A673 (cell line): ENCODE data around the gene CHN1. TPM values are rescaled to one million over a fixed set of nuclear protein-coding genes. Genes with fewer than 3 reads are reported as not detected.

Experiments
- BruUV-seq: library from RNA; stranded (reverse); fragments of 400-500 nt; replicated peaks from 2 replicates; lab custom pipeline; 2021; lab: Mats Ljungman, UMichigan
- CTCF ChIA-PET: fragments of 300-600 bp; sonication (Branson Sonifier 250); formaldehyde crosslinking; loops from one replicate; lab custom pipeline; 2022; ENCODE audit warnings: antibody characterized with exemption; lab: Charles Lee
- POLR2A ChIA-PET: fragments of 300-600 bp; sonication (Branson Sonifier 250); formaldehyde crosslinking; loops from one replicate; lab custom pipeline; 2022; ENCODE audit warnings: antibody characterized with exemption; ENCODE audit not compliant: low non-redundant PET; lab: Charles Lee
- DNase-seq: peaks from one replicate; pipeline ENCODE4 v3.0.0-alpha.2; 2015; ENCODE audit warnings: low spot score
- H3K27ac ChIP-seq: fragments of 200-600 bp; sonication (generic); 2 replicates; pipeline ENCODE4 v1.5.1; 2016; ENCODE audit warnings: mixed run types, low read depth, mild to moderate bottlenecking, mixed read lengths, antibody characterized with exemption, low read length; ENCODE audit not compliant: poor library complexity, severe bottlenecking
- H3K27me3 ChIP-seq: fragments of 200-600 bp; sonication (generic); replicated peaks from 2 replicates; pipeline ENCODE4 v1.6.1; 2017; ENCODE audit warnings: mixed run types, low read depth, mild to moderate bottlenecking, mixed read lengths, antibody characterized with exemption, low read length; ENCODE audit not compliant: insufficient read depth, poor library complexity
- H3K36me3 ChIP-seq: fragments of 200-600 bp; sonication (generic); 2 replicates; pipeline ENCODE4 v1.6.1; 2016; ENCODE audit warnings: mixed run types, mild to moderate bottlenecking, mixed read lengths, antibody characterized with exemption, low read length; ENCODE audit not compliant: insufficient read depth, poor library complexity, severe bottlenecking
- H3K4me1 ChIP-seq: fragments of 200-600 bp; sonication (generic); 2 replicates; pipeline ENCODE4 v1.6.1; 2017; ENCODE audit warnings: mixed run types, mild to moderate bottlenecking, mixed read lengths, antibody characterized with exemption, low read length; ENCODE audit not compliant: insufficient read depth, poor library complexity, severe bottlenecking
- H3K4me3 ChIP-seq: fragments of 200-600 bp; sonication (generic); 2 replicates; pipeline ENCODE4 v1.5.1; 2016; ENCODE audit warnings: low read depth, mixed run types, mild to moderate bottlenecking, mixed read lengths, low read length; ENCODE audit not compliant: poor library complexity, severe bottlenecking
- H3K9me3 ChIP-seq: fragments of 200-600 bp; sonication (generic); 2 replicates; pipeline ENCODE4 v1.6.1; 2016; ENCODE audit warnings: mixed run types, low read depth, mild to moderate bottlenecking, mixed read lengths, antibody characterized with exemption, low read length; ENCODE audit not compliant: poor library complexity, severe bottlenecking
- EZH2 ChIP-seq: fragments of 200-600 bp; sonication (generic); IDR thresholded peaks from 2 replicates; pipeline ENCODE4 v1.6.1; 2017; ENCODE audit warnings: borderline replicate concordance, low read depth, mild to moderate bottlenecking, mixed read lengths, antibody characterized with exemption, low read length; ENCODE audit not compliant: poor library complexity, severe bottlenecking
- intact Hi-C: fragments of 100-400 bp; cut with micrococcal nuclease; formaldehyde crosslinking; loops from one replicate; pipeline ENCODE4 v1.10.0; 2022; ENCODE audit not compliant: unreplicated experiment
- total RNA-seq: library from RNA; stranded (reverse); gene quantifications from 2 replicates; pipeline ENCODE4 v1.2.3, GENCODE V29; 2021
- TF ChIP-seq, protein P1 (sequence below): fragments of 300-800, 200-600 bp; sonication (generic); conservative IDR thresholded peaks from 2 replicates; pipeline ENCODE4 v1.5.1; 2017; ENCODE audit warnings: low read depth, mild to moderate bottlenecking, antibody characterized with exemption, low read length, moderate library complexity, mixed read lengths

Gene CHN1
- total RNA-seq, 1 experiment from 2014 or later: 11.3 TPM

DNA sequence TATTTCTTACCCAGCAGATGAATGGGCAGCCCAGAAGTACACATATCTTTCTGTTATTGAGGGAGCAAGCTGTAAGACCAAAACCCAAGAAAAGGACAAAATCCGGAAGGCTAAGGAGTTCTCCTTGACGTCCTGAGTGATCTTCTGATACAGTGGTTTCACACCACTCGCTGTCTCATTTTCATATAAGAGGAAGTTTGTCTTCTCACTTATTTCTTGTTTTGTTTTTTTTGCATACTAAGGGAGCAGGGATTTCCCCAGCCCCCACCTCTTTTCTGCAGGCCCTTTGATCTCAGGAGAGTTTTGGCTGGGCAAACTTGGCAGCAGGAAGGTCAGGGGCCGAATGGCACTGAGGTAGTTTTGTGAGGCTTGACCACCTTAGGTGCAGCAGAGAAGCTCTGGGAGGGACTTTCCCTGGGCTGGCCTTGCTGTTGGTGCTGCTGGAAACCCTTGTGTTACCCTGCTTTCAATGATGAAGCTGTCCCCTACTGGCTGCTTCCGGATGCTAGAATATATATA, 254.2 kb downstream of the CHN1 start:
- H3K9me3 ChIP-seq: no peaks in the 10 kb centered on the region
- H3K27ac ChIP-seq: no peak overlapping the region
- intact Hi-C loops: no loop called here
- POLR2A ChIA-PET: no interaction called here
- no TSS peak for BruUV-seq
- no peaks in the 10 kb centered on the region for H3K4me1 ChIP-seq
- no peak overlapping the region for H3K4me3 ChIP-seq
- CTCF ChIA-PET: no interaction called here
- no peak for TF ChIP-seq EZH2
- TF ChIP-seq, protein P1, sequence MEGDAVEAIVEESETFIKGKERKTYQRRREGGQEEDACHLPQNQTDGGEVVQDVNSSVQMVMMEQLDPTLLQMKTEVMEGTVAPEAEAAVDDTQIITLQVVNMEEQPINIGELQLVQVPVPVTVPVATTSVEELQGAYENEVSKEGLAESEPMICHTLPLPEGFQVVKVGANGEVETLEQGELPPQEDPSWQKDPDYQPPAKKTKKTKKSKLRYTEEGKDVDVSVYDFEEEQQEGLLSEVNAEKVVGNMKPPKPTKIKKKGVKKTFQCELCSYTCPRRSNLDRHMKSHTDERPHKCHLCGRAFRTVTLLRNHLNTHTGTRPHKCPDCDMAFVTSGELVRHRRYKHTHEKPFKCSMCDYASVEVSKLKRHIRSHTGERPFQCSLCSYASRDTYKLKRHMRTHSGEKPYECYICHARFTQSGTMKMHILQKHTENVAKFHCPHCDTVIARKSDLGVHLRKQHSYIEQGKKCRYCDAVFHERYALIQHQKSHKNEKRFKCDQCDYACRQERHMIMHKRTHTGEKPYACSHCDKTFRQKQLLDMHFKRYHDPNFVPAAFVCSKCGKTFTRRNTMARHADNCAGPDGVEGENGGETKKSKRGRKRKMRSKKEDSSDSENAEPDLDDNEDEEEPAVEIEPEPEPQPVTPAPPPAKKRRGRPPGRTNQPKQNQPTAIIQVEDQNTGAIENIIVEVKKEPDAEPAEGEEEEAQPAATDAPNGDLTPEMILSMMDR: peak; percentile 21; the same call in 1 of the 2 replicates
- DNase-seq: no peak
- H3K36me3 ChIP-seq: no peaks in the 10 kb centered on the region
- H3K27me3 ChIP-seq: peaks cover 3% of the 10 kb centered on the region

DNA sequence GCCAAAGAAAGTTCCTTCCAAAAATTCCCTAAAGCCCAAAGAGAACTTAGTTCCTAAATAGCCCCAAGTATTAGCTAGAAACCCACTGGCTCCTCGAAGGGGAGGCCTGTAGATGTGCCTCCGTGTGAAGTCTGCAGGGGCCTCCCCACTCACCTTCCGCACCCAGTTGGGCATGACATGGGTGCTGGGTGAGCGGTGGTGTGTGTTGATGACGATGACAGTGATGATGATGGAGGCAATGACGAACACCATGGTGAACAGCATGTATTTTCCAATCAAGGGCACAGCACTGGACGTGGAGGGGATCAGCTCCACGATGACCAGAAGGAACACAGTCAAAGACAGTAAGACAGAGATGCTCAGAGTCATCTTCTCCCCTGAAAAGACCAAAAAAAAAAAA, 255.4 kb downstream of the CHN1 start:
- Histone ChIP-seq H3K27ac (no peak overlapping the region), H3K4me1 (no peaks in the 10 kb centered on the region), H3K9me3 (no peaks in the 10 kb centered on the region), H3K27me3 (peaks cover 3% of the 10 kb centered on the region), H3K4me3 (no peak overlapping the region), H3K36me3 (no peaks in the 10 kb centered on the region)
- ChIA-PET CTCF (no interaction called here), POLR2A (no interaction called here)
- no TSS peak for BruUV-seq
- intact Hi-C loops: loop anchor here (2.0 kb wide), 1 partner anchor 235 kb away; no protein-coding TSS in a partner anchor
- no peak for DNase-seq
- TF ChIP-seq, protein P1: no peak
- no peak for TF ChIP-seq EZH2

DNA sequence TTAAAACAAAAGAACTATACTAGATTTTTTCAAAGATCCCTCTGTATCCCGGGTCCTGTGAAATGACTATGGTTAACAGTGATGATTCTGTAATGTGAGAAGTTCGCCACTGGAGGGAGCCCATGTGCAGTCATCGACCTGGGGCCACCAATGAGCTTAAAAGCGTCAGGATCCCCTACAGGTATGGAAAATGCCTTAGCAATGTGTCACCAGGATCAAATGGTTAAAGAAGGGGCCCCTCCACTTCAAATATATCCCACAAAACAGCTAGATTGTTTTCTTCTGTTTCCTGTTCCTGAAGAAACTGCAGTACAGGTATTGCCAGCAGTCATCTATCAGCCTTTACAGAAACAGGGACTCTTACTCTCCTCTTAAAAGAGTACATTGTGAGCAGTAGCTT, 256.2 kb downstream of the CHN1 start:
- DNase-seq: peak; percentile 62
- Histone ChIP-seq H3K4me3 (no peak overlapping the region), H3K36me3 (no peaks in the 10 kb centered on the region), H3K4me1 (no peaks in the 10 kb centered on the region), H3K27ac (no peak overlapping the region), H3K9me3 (no peaks in the 10 kb centered on the region), H3K27me3 (peaks cover 3% of the 10 kb centered on the region)
- no TSS peak for BruUV-seq
- intact Hi-C loops: loop anchor here (2.0 kb wide), 1 partner anchor 236 kb away; no protein-coding TSS in a partner anchor
- TF ChIP-seq EZH2: no peak
- TF ChIP-seq, protein P1: peak; percentile 81
- POLR2A ChIA-PET: interaction anchor here (0.6 kb wide), 1 partner anchor 9 kb away, joined by 4 read pairs; no protein-coding TSS in a partner anchor
- CTCF ChIA-PET: interaction anchor here (0.6 to 1.9 kb wide), 8 partner anchors 14 to 1348 kb away, joined by 3 to 6 read pairs (median 4); partner anchors contain the start of gene HOXD13

Other genes starting within 250 kb of the CHN1 start
- gene CHRNA1, start 240.9 kb downstream of the CHN1 start, total RNA-seq: not detected in 2 replicates
- 50.3 and 52.2 TPM in 2 replicates for gene ATF2, start 162.8 kb upstream of the CHN1 start, total RNA-seq
- 385 and 389 TPM in 2 replicates for gene ATP5MC3, start 176.3 kb upstream of the CHN1 start, total RNA-seq